H54 (cell line): ENCODE data around the gene RERE.

Experiments used
- DNase-seq: peaks from one replicate; pipeline ENCODE4 v3.0.0; 2011; ENCODE audit warnings: low spot score, mixed read lengths; ENCODE audit not compliant: insufficient read length
- FAIRE-seq: peaks from 3 replicates; lab custom pipeline; 2011; peaks lifted over from hg19 to GRCh38; lab: Jason Lieb, UNC
- POLR2A ChIP-seq: IDR thresholded peaks from 2 replicates; pipeline ENCODE4 v1.6.1; 2011; ENCODE audit warnings: low read depth, mild to moderate bottlenecking, low read length

RERE gene

GRCh38 chr1:8343044-8343443 is 474.4 kb downstream of the RERE start:
- FAIRE-seq, result no peak
- no peak for DNase-seq
- TF ChIP-seq POLR2A, result no peak

- no peak for FAIRE-seq
- no peak for DNase-seq
Measured at GRCh38 chr1:8342325-8342724, 475.1 kb downstream of the RERE start.

GRCh38 chr1:8340448-8340847 is 477.0 kb downstream of the RERE start:
- no peak for FAIRE-seq
- TF ChIP-seq POLR2A, result no peak
- no peak for DNase-seq

More at GRCh38 chr1:8342325-8342724, 475.1 kb downstream of the RERE start:
- TF ChIP-seq POLR2A, result no peak

GRCh38 chr1:8339203-8339600 is 478.2 kb downstream of the RERE start:
- no peak for DNase-seq
- no peak for FAIRE-seq
- TF ChIP-seq POLR2A, result no peak

GRCh38 chr1:8338526-8339202 is 478.8 kb downstream of the RERE start:
- DNase-seq (no peak), FAIRE-seq (no peak)
- TF ChIP-seq POLR2A, result no peak

GRCh38 chr1:8337776-8338525 is 479.5 kb downstream of the RERE start:
- no peak for FAIRE-seq
- TF ChIP-seq POLR2A, result no peak
- DNase-seq, result no peak

GRCh38 chr1:8335246-8335645 is 482.2 kb downstream of the RERE start:
- no peak for TF ChIP-seq POLR2A
- DNase-seq (no peak), FAIRE-seq (no peak)

GRCh38 chr1:8334106-8334851 is 483.2 kb downstream of the RERE start:
- no peak for TF ChIP-seq POLR2A
- FAIRE-seq (no peak), DNase-seq (no peak)

GRCh38 chr1:8333246-8333987 is 484.0 kb downstream of the RERE start:
- no peak for TF ChIP-seq POLR2A
- FAIRE-seq, result no peak
- DNase-seq, result no peak

GRCh38 chr1:8332806-8333205 is 484.6 kb downstream of the RERE start:
- FAIRE-seq (no peak), DNase-seq (no peak)
- no peak for TF ChIP-seq POLR2A

- TF ChIP-seq POLR2A, result no peak
- DNase-seq, result no peak
- no peak for FAIRE-seq
Measured at GRCh38 chr1:8330271-8331125, 486.9 kb downstream of the RERE start.

GRCh38 chr1:8329858-8330257 is 487.6 kb downstream of the RERE start:
- FAIRE-seq (no peak), DNase-seq (no peak)
- no peak for TF ChIP-seq POLR2A

- no peak for TF ChIP-seq POLR2A
- FAIRE-seq (no peak), DNase-seq (no peak)
Measured at GRCh38 chr1:8329439-8329838, 488.0 kb downstream of the RERE start.
